ENCODE measurements around the gene CCNL1. TPM values are rescaled to one million over a fixed set of nuclear protein-coding genes. Genes with fewer than 3 reads are reported as not detected.
A peak's percentile ranks its signal among the peaks of the same experiment; 100 is the strongest.

The CCNL1 gene
- total and polyA plus RNA-seq, 2 experiments from 2014 or later, result 125 to 300 TPM

DNA sequence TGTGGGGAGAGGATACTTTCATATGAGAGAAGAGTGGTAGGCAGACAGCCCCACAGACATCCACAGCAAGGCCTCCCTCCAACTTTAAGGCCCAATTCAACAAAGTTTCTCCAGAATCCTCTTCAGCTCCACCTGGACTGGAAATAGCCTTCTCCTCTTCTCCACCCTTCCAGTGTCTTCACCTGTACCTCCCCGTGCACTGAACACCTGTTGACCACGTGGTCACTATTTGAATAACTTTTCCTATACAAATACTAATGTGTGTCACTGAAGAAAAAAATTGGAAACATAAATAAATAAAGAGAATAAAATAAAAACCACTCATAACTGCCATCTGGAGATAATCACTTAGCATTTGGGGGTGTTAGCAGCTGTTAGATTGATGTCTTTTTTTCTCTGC lies 52.9 kb downstream of the CCNL1 start:
- TF ChIP-seq EZH2 (IDR thresholded peaks at IDR 0.05; ENCODE audit: borderline replicate concordance) (no peak), CTCF (IDR thresholded peaks at IDR 0.05; ENCODE audit: poor library complexity) (no peak), EZH2phosphoT487 (IDR thresholded peaks at IDR 0.05; ENCODE audit: low read depth, severe bottlenecking, unreplicated experiment) (no peak)
- Histone ChIP-seq H3K9me3 (ENCODE audit: low read depth) (no peaks in the 10 kb centered on the region), H3K4me3 (no peak overlapping the region), H3K36me3 (replicated peaks; ENCODE audit: insufficient read depth, low read depth) (no peaks in the 10 kb centered on the region), H4K20me1 (ENCODE audit: insufficient read depth, poor library complexity, severe bottlenecking) (no peaks in the 10 kb centered on the region), H3K4me1 (ENCODE audit: insufficient read depth) (peaks cover 35% of the 10 kb centered on the region), H3K4me2 (no peak overlapping the region), H3K27me3 (no peaks in the 10 kb centered on the region), H3K79me2 (no peaks in the 10 kb centered on the region), H3K27ac (no peak overlapping the region), H3K9me2 (replicated peaks; ENCODE audit: insufficient read depth) (no peaks in the 10 kb centered on the region), H2AFZ (no peak overlapping the region)
- 58% methylated on average over 2 of the region's 2 CpGs for WGBS (ENCODE audit: low lambda C conversion rate, missing lambda C conversion rate)
- no peak for DNase-seq (ENCODE audit: low spot score)

DNA sequence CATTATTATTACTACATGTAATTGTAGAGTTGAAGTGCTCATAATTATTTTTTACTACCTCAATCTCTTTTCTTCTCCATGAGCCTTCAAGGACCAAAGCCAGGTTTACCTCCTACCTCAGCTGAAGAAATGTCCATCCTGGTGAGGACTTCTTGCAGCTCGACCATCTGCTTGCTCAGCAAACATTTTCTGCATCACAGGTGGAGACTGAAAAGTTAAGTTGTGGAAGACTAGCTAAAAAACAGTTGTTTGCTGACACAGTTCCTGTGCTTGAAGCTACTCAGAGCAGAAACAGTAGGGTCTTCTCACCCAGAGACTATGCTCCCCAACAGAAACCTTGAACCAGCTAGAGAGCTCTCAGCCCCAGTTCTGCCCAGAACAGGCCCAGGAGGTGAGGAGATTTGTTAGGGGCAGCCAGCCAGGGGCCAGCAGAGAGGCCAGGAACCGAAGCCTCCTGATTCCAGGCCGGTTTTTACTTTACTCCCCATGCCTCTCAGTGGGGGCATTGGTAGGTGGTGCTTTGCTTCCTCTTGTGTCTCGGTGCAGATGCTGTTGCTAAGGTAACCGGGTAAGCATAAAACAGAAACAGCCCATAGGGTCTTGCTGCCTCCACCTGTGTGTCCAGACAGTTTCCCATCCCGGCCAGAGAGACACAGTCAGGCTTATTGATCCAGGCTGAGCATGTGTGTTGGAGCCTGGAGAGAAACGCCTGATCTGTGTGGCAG lies 54.9 kb downstream of the CCNL1 start:
- H3K9me2 ChIP-seq (replicated peaks; ENCODE audit: insufficient read depth), result no peaks in the 10 kb centered on the region
- 47% methylated on average over 7 of the region's 7 CpGs for WGBS (ENCODE audit: low lambda C conversion rate, missing lambda C conversion rate)

DNA sequence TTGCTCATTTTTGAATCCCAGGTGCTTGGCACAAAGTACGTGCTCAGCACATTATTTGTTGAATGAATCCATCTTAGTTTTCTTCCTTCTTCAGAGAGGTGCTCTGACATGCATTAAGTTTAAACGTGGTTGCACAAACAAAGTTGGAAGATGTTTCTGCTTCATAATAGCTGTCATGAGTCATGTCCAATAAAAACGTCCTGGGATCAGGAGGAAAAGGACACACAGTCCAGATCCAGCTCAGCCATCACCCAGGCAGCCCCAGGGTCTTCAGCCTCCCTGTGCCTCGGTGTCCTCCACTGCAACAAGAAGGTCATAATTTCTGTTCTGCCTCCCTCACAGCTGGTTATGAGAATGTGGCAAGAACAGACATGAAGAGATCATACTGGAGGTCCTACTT lies 55.4 kb downstream of the CCNL1 start:
- H2AFZ ChIP-seq, result no peak overlapping the region
- no peaks in the 10 kb centered on the region for H3K9me3 ChIP-seq (ENCODE audit: low read depth)
- H3K27ac ChIP-seq, result peak overlapping the region; percentile 67
- TF ChIP-seq CTCF (IDR thresholded peaks at IDR 0.05; ENCODE audit: poor library complexity) (no peak), EZH2 (IDR thresholded peaks at IDR 0.05; ENCODE audit: borderline replicate concordance) (no peak)
- no peak overlapping the region for H3K4me3 ChIP-seq
- H4K20me1 ChIP-seq (ENCODE audit: insufficient read depth, poor library complexity, severe bottlenecking), result no peaks in the 10 kb centered on the region
- H3K27me3 ChIP-seq, result no peaks in the 10 kb centered on the region
- WGBS (ENCODE audit: low lambda C conversion rate, missing lambda C conversion rate), result 45% methylated on average over 4 of the region's 4 CpGs
- no peaks in the 10 kb centered on the region for H3K36me3 ChIP-seq (replicated peaks; ENCODE audit: insufficient read depth, low read depth)
- H3K4me1 ChIP-seq (ENCODE audit: insufficient read depth), result peaks cover 21% of the 10 kb centered on the region
- H3K79me2 ChIP-seq, result no peaks in the 10 kb centered on the region
- no peak for DNase-seq (ENCODE audit: low spot score)
- peak overlapping the region; percentile 49 for H3K4me2 ChIP-seq
- no peaks in the 10 kb centered on the region for H3K9me2 ChIP-seq (replicated peaks; ENCODE audit: insufficient read depth)

More for the DNA sequence above, 54.9 kb downstream of the CCNL1 start:
- no peak for DNase-seq (ENCODE audit: low spot score)
- peak overlapping the region; percentile 67 for H3K27ac ChIP-seq
- peaks cover 21% of the 10 kb centered on the region for H3K4me1 ChIP-seq (ENCODE audit: insufficient read depth)
- TF ChIP-seq EZH2 (IDR thresholded peaks at IDR 0.05; ENCODE audit: borderline replicate concordance) (no peak), EZH2phosphoT487 (IDR thresholded peaks at IDR 0.05; ENCODE audit: low read depth, severe bottlenecking, unreplicated experiment) (no peak), CTCF (IDR thresholded peaks at IDR 0.05; ENCODE audit: poor library complexity) (no peak)
- H3K4me3 ChIP-seq, result no peak overlapping the region
- H3K27me3 ChIP-seq, result no peaks in the 10 kb centered on the region
- no peaks in the 10 kb centered on the region for H3K36me3 ChIP-seq (replicated peaks; ENCODE audit: insufficient read depth, low read depth)
- no peak overlapping the region for H2AFZ ChIP-seq
- no peaks in the 10 kb centered on the region for H3K79me2 ChIP-seq
- no peaks in the 10 kb centered on the region for H3K9me3 ChIP-seq (ENCODE audit: low read depth)
- no peak overlapping the region for H3K4me2 ChIP-seq
- H4K20me1 ChIP-seq (ENCODE audit: insufficient read depth, poor library complexity, severe bottlenecking), result no peaks in the 10 kb centered on the region

Data from hepatocyte (in vitro differentiated cells).